Stimulated activated CD4-positive, alpha-beta T cell treated with anti-CD3 and anti-CD28 coated beads, Interleukin-1b, Interleukin-23, amount 100 ng/mL, for 1 hour (primary cell): ENCODE measurements around the gene SSR4.
"Not testable (repeated sequence)": the region's sequence is repeated elsewhere in the genome, so short reads cannot be mapped to it uniquely, and the experiment has no call there.

Experiments
- DNase-seq, 2 donors: peaks; one replicate each; pipeline ENCODE4 v3.0.0-alpha.2; 2020; ENCODE audit warnings: low read depth in 2 of 2

SSR4 gene

GRCh38 chrX:153794018-153794896 is at the start of gene SSR4, which contains the start of gene IDH3G:
Gene SSR4 (plus strand): TSS chrX:153794668. CDS start chrX:153794688, 20 bp downstream.
Gene IDH3G (minus strand): TSS chrX:153794375. CDS start chrX:153794326, 49 bp downstream.
- peak; percentile 77 to 88 for DNase-seq

GRCh38 chrX:153745067-153745433 is 49.4 kb upstream of the SSR4 start:
- not testable (repeated sequence) for DNase-seq

- DNase-seq = no peak
These were observed 48.1 kb upstream of the SSR4 start for GRCh38 chrX:153746359-153746758.

DNA sequence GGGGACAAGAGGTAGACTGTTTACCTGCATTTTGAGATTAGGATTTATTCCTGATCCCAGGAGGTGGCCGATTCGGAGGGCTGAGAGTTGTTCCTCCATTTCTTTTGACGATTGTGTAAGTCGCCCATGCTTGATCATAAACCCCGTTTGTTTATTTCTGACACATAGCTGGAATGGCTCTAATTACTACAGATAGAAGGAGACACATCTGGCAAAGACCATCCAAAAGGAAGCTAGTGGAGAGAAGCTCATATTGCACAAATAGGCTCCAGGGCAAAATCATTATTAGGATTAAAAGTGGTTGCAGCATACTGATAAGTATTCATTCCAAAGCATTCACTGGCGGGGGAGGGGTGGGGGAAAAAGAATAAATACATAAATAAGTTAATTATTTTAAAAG is 47.5 kb upstream of the SSR4 start:
- DNase-seq = not testable (repeated sequence)

GRCh38 chrX:153749017-153749416 is 45.5 kb upstream of the SSR4 start:
- DNase-seq = not testable (repeated sequence)

DNA sequence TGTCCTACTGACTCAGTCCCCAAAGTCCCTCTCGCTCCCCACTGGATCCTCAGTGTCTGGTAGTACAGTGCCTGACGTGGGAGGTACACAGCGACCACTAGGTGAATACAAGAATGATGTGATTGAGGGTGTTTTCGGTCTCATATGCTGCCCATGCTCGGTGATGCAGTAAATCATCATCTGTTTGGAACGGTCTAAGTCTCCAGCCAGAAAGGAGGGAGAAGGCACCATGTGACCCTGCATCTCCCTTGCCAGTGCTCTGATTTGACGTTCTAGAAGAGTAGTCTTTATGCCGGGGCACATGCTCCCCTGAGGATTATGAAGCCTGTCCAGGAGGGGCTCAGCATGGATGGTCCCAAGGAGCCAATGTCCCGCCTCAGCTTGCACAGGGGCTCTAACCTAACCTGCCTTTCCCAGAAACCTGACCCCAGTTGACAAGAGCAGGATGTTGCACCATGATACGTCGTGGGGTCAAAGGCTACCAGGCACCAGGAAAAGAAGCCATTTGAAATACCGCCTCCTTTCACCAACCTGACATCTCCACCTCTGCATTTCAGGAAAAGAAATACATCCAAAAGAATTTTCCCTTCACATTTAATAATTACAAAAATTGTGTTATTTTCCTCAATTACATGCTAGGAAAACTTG is 44.2 kb upstream of the SSR4 start:
- no peak for DNase-seq

DNA sequence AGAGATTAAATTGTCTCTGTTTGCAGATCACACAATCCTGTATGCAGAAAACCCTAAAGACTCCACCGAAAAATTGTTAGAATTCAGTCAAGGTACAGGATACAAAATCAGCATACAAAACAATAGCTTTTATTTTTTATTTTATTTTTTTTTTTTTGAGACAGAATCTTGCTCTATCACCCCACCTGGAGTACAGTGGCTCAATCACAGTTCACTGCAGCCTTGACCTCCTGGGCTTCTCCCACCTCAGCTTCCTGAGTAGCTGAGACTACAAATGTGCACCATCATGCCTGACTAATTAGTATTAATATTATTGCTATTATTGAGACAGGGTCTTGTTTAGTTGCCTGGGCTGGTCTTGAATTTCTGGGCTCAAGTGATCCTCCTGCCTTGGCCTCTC is 39.3 kb upstream of the SSR4 start:
- DNase-seq = no peak

DNA sequence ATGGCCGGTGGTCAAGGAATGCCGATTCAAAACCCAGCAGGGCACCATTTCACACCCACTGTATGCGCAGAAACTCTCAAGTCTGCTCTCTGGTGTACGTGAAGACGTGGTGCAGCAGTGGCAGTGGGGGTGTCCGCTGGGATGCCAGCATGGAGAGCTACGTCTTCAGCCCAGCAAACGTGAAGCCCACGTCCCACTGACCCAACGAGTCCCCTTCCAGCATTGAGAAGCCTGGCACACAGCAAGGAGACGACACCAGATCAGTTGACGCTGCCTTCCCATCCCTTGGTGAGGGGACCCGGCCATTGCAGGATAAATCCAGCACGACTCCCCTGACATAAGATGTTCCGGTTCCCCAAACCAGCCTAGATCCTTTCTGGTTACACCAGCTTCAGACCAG is 32.6 kb upstream of the SSR4 start:
- DNase-seq = no peak

DNA sequence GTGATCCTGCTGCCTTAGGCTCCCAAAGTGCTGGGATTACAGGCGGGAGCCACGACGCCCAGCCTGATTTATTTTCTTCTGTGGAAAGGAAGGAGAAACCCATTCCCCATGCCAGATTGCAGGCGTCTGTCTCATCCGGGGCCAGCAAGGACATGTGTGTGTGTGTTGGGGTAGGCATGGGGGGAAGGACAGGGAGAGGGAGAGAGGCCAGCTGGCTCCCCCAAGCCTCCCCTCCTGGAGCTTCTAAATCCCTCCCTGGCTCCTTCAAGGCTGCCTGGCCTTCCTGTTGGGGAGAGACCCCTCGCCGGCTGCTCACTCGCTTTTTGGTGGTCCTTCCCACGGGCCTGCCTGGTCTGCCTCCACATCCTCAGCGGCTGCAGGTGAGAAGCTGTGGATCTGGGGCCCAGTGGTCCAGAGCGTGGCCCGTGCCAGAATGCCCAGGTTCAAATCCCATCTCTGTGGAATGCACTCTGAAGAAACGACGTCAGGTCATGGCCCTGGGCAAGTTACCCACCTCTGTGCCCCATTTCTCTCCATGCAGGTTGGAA is 31.8 kb upstream of the SSR4 start:
- no peak for DNase-seq

GRCh38 chrX:153763298-153763932 is 31.1 kb upstream of the SSR4 start:
- no peak for DNase-seq

GRCh38 chrX:153763989-153764755 is 30.3 kb upstream of the SSR4 start, which contains the start of gene PLXNB3:
Gene PLXNB3 (plus strand): TSS chrX:153764249. CDS start chrX:153765536, 1,287 bp downstream.
- peak; percentile 38 to 51 for DNase-seq

DNA sequence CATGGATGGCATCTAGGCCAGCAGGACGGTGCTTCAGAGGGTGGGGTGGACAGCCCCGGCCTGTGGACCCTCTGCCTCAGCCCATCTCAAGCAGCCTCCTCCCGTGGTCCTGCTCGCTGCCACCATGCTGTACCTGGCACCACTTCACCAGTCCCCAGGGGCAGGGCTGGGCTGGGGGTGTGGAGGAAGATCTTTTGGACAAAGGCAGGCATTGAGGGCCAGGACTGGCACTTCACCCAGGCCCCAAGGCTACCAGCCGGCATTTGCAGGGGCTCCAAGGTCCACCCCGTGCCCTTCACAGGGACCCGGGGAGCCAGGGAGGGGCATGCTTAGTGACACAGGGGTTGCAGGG is 29.7 kb upstream of the SSR4 start:
- DNase-seq = no peak

DNA sequence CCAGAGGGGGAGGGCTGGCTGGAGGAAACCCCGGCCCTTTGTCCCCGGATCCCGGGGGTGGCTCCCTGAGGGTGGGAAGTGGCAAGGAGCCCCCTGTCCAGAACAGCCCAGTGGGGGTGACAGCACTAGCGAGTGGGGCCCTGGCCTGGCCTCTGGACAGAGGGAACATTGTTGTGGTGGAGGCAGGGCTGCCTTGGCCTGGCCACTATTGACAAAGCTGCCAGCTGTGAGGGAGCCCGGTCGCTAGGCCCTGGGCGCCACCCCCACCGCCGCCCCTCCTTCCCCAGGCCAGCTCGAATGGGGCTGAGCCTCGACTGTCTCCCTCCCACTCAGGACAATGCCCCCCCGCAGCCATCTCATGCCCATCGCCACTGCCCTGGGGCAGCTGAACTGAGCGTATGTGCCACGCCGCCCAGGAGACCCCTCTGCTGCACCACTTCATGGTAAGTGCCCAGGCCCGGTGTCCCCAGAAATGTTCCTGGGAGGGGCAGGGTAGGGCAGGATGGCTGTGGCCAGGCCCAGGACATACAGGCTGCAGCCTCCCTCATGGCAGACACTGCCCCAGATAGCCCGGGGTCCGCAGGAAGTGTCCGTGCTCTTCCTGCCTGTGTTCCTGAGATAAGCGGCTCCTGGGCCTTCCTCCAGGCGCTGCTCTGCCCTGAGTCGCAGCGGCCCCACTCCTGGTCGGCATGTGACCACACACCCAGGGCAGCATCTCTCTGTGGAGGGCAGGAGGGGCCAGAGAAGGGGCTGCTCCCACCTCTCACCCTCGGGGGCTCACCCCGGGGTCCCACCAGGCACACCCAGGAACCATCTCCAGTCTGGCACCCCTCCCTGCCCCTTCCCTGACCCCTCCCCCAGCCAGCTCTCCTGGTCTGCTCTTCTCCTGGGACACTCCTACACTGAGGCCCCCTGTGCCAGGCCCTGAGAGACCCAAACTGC is 29.1 kb upstream of the SSR4 start:
- no peak for DNase-seq

DNA sequence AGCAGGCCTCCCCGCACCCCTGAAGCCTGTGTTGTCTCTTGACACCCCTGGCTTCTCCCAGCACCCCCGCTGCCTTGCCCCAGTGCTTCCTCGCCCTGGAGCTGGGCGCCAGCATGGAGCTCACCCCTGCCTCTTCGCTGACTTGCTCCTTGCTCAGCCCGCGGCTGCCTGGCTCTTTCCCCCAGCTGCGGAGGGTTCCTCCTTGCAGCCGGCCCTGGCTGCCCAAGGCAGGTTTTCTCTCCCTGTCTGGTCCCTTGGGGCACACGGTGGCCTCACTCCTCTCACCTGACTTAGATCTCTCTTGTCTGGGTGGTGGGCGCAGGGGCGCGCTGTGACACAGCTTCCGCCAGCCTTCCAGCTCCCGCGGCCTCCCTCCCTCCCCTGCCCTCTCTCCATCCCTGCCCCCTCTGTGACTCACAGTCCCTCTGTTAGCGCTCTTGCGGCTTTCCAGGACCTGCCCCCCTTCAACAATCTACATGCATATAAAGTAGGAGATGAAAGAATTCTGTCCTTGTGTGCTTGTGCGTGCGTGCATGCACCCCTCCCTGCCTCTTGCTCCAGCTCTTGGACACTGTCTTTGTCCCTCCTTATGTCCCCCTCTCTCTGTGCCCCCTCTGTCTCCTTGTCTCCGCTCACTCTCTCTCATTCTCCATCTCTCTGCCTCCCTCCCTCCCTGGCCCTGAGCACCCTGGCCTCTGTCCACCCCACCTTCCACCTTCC is 28.2 kb upstream of the SSR4 start:
- DNase-seq = no peak

GRCh38 chrX:153766871-153767673 is 27.4 kb upstream of the SSR4 start:
- DNase-seq = no peak

DNA sequence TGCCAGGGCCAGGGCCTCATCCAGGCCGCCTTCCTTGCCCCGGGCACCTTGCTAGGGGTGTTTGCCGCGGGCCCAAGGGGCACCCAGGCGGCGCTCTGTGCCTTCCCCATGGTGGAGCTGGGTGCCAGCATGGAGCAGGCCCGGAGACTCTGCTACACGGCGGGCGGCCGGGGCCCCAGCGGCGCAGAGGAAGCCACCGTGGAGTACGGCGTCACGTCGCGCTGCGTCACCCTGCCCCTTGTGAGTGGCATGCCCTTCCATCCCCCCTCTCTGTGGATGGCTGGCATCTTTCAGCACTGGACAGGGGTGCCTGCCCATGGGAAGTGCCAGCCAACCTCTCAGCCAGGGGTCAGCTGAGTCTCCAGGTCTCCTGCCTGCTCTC is 26.8 kb upstream of the SSR4 start:
- no peak for DNase-seq

DNA sequence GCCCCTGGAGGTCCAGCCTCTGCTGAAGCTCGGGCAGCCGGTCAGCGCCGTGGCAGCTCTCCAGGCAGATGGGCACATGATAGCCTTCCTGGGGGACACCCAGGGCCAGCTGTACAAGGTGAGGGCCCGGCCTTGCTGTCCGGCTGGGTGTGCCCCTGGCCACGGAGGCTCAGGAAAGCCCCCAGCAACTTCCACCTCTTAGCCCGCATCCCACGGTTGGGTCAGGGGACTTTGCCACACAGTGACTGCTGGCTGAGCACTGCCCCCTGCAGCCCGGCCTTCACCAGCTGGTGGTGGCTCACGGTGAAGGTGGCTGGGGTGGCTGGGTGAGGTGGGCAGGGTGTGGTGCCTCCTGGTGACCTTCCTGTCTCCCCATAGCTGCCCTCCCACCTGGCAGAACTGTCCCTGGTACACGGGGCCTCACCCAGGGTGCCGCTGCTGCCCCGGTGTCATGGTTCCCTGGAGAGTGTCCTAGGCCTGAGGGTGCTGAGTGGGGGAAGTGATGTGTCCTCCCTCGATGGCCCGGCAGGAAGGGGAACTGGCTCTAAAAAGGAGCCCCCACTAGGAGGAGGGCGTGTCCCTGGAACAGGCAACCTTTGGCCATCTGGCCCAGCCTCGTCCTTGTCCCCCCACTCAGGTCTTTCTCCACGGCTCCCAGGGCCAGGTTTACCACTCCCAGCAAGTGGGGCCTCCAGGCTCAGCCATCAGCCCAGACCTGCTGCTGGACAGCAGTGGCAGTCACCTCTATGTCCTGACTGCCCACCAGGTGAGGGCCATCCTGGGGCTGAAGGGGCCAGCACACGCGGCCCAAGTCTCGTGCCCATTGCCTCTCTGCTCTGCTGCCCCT is 25.9 kb upstream of the SSR4 start:
- DNase-seq = no peak
